Upper lobe of left lung (tissue), 4 donors: ENCODE measurements around the gene PTBP3.

Experiments
- POLR2A ChIP-seq, 4 donors: fragments of 450-650 bp; IDR thresholded peaks; one replicate each; pipeline ENCODE4 v1.5.1; 2016 to 2017; ENCODE audit warnings: antibody characterized with exemption in 4 of 4, mild to moderate bottlenecking in 2 of 4
- TF ChIP-seq, protein P1 (sequence below), 6 experiments: fragments of 450-650 bp in 4 of 6; fragments of 200-600 bp in 2 of 6; sonication (generic) in 2 of 6; IDR thresholded peaks; one replicate each; pipeline ENCODE4 v1.5.1; 2016 to 2019; ENCODE audit warnings: antibody characterized with exemption in 6 of 6

DNA sequence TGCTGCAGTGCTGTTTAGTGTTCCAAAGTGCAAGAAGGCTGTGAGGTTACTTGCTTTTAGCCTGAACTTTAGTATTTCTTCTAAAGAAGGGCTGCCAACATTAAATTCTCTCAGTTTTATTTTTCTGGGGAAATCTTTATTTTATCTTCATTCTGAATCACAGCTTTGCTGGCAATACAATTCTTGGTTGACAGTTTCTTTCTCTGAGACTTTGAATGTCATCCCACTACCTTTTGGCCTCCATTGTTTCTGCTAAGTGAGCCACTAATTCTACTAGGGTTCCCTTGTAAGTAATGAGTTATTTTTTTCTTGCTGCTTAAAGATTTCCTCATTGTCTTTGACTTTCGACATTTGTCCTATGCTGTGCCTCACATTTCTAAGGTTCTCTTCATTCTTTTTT is 126.0 kb downstream of the PTBP3 start:
- TF ChIP-seq, protein P1, sequence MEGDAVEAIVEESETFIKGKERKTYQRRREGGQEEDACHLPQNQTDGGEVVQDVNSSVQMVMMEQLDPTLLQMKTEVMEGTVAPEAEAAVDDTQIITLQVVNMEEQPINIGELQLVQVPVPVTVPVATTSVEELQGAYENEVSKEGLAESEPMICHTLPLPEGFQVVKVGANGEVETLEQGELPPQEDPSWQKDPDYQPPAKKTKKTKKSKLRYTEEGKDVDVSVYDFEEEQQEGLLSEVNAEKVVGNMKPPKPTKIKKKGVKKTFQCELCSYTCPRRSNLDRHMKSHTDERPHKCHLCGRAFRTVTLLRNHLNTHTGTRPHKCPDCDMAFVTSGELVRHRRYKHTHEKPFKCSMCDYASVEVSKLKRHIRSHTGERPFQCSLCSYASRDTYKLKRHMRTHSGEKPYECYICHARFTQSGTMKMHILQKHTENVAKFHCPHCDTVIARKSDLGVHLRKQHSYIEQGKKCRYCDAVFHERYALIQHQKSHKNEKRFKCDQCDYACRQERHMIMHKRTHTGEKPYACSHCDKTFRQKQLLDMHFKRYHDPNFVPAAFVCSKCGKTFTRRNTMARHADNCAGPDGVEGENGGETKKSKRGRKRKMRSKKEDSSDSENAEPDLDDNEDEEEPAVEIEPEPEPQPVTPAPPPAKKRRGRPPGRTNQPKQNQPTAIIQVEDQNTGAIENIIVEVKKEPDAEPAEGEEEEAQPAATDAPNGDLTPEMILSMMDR (IDR thresholded peaks at IDR 0.05), result no peak
- TF ChIP-seq POLR2A (IDR thresholded peaks at IDR 0.05), result no peak
